ENCODE results near the gene KIAA0319L.

DNA sequence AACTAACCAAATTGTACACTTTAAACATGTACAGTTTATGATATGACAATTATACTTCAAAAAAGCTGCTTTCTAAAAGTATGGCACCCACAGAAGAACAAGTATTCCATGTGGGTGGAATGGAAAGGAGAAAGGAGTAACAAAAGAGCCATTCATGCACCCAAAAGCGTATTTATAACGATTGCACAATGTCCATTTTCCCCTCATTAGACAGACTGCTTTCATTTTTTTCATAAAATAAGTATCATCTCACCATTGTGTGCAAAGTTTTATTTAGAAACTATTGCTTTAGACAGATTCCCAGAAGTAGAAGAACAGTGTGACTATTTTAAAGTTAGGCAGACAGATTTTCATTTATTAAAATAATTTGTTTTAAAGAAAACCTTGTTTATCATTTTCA is 59.6 kb downstream of the KIAA0319L start:
- TF ChIP-seq EZH2 (IDR thresholded peaks at IDR 0.05; ENCODE audit: insufficient read depth, poor library complexity, severe bottlenecking) (no peak), EZH2phosphoT487 (IDR thresholded peaks at IDR 0.05; ENCODE audit: insufficient read depth, low read depth) (no peak)
